RPMI8226 (cell line): ENCODE measurements around the gene RSRC1.
A peak's percentile ranks its signal among the peaks of the same experiment; 100 is the strongest.
"Not testable (repeated sequence)": the region's sequence is repeated elsewhere in the genome, so short reads cannot be mapped to it uniquely, and the experiment has no call there.

Source experiments
- DNase-seq: peaks from one replicate; pipeline ENCODE4 v3.0.0-alpha.2; 2015

Gene RSRC1

DNA sequence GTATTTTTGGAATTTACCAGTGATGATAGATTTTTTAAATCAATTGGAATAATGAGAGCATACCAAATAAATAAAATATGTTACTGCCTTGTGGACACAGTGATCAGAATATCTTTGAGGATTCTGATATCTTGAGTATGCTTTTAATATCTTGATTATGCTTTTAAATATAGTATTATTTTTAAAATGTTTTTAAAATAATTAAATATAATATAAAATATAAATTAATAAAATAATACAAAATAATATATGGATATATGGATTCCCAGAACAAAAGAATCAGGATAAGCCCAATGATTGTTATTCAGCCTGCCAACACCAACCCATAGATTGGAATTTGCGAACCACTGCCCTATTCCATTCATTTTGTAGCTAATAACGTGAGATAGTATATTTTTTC lies 369.2 kb downstream of the RSRC1 start:
- no peak for DNase-seq

DNA sequence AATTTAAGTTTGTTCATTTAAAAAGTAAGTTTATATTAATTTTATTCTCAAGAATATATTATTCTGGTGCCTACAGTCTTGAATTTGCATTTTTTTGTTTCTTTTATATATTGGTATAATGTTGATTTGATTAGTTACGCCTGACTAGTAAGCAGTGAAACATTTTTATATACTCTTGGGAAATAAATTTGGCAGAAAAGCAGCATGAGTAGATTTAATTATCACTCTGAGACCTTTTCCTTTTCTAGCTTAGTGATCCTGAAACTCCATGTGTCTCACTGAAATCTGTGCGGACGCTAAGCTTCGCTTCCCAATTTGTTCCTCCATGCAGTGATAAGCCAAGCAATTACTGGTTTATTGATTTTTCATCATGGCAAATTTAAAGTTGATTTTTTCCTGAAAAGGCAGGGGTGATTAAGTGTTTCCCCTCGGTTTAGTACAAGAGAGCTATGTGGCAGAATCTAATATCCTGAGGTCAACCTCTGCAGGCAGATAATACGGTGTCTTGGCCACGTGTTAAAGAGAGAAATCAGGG lies 373.9 kb downstream of the RSRC1 start:
- no peak for DNase-seq

DNA sequence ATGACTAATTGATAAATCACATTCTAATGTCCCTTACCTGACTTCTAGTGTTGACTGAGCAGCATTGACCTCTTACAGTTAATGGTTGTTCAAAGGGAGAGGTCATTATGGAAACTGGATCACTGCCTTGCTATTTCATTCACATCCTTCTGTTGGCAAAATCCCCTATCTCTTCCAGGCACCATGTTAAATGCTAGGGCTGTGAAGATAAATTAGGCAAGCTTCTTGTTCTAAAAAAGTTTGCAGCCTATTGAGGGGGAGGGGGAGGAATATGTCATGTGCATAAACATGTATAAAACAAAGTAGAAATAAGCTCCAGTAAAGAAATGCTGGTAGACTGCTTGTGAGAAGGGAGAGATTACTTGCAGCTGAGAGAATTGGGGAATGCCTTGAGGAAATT lies 376.3 kb downstream of the RSRC1 start:
- no peak for DNase-seq

DNA sequence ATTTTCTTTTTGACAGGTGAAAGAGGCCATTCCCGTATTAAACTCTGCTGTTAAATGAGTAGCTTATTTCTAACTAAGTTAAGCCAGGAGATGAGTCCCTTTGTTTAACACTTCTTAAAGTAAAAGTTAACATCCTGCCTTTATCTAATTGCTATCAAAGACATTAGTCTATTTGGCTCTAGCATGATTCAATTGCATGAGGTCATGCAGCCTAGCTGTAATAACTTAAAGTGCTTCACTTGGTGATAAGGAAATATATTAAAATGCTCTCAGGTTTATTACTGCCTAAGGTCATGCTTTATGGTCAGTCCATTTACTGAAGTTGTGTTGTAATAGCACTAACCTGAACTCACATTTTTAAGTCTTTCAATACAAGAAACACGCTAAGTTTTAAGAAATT lies 378.8 kb downstream of the RSRC1 start:
- DNase-seq: no peak

DNA sequence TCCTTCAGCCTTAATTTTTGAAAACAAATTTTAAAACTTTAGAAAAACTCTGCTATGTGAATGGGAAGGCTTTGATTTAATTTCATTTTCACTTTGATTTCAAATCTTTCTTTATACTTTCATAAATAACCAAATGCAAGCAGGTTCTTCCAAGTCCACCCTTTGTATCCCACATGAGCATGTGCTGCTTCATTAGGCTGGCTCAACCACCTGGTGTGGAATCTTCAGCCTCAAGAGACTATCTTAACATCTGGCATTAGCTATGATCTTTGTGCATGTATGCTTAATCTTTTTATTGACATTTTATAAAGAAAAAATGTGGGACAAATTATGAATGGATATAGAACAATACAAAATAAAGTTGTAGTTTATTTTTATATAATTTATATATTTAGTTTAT lies 379.3 kb downstream of the RSRC1 start:
- DNase-seq: no peak

DNA sequence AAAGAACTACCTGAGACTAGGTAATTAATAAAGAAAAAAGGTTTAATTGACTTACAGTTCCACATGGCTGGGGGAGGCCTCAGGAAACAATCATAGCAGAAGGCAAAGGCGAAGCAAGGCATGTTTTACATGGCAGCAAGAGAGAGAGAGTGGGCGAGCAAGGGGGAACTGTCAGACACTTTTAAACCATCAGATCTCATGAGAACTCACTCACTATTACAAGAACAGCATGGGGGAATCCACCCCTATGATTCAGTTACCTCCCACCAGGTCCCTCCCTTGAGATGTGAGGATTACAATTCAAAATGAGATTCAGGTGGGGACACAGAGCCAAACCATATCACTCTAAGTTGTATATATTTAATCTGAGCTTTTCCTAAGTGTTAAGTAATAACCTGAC lies 382.1 kb downstream of the RSRC1 start:
- no peak for DNase-seq

DNA sequence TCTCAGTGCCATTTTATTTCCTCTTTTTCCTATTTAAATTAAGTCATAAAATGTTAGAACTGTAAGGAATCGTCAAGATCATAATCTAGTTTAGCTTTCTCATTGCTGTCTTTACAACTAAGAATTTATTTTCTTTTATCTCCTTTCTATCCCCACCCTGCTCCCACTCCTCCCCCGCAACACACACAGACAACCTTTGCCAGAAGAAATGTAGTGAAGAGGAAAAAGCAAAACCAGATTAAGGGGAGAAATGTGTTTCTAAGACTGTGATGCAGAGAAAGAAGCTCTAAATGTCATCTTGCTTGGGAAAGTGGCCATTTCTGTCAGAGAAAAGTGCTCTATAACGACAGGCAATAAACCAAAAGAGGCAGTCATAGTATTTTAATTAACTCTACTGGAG lies 382.8 kb downstream of the RSRC1 start:
- DNase-seq: no peak

DNA sequence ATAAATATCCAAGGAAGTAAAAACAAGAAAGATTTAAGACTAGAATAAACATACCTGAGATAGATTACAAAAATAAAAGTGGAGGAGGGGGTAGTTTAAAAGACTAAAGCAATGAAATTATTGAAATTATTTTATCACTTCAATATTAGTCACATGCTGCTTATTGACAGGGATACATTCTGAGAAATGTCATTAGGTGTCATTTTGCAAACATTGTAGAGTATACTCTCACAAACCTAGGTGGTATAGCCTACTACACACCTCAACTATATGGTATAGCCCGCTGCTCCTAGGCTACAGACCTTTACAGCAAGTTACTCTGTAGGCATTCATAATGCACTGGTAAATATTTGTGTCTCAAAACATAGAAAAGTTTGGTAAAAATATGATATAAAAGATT lies 384.0 kb downstream of the RSRC1 start:
- no peak for DNase-seq

DNA sequence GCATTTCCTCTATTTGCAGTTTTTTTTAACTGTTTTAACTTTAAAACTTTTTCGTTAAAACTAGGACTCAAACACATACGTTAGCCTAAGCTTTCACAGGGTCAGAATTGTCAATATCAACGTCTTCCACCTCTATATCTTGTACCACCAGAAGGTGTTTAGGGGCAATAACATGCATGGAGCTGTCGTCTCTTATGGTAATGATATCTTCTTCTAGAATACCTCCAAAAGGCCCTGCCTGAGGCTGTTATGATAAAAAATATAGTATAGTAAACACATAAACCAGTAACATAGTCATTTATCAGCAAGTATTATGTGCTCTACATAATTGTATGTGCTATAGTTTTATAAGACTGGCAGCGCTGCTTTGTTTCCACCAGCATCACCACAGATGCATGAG lies 384.8 kb downstream of the RSRC1 start:
- no peak for DNase-seq

DNA sequence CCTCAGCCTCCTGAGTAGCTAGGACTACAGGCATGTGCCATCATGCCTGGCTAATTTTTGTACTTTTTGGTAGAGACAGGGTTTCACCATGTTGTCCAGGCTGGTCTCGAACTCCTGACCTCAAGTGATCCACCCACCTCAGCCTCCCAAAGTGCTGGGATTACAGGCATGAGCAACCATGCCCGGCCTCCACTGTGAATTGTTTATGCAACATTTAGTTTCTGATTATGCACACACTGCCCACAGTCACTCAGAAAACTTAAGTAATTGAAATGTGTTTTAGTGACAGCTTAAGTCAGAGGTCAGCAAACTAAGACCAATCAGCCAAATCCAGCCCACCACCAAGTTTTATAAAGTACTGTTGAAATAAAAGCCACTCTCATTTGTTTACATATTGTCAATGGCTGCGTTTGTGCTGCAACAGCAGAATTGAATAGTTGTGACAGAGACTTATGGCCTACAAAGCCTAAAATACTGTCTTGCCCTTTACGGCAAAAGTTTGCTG lies 385.6 kb downstream of the RSRC1 start:
- not testable (repeated sequence) for DNase-seq

DNA sequence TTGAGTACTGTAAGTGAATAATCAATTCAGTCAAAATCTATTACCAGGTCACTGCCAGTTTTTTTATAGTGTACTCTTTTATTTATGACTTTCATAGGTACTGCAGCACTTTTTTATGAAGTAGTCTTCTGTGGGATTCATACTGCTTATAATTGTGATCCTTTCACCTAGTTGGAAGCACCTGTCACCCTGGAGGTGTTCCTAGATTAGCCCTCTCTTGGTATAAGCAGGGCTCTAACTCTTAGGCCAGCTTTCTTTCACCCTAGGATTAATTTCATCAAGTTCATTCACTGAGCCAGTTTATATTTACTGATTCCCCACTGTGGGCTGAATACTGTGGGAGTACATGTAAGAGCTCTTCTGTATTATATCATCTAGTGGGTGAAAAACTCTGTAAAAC lies 395.2 kb downstream of the RSRC1 start:
- DNase-seq: no peak

DNA sequence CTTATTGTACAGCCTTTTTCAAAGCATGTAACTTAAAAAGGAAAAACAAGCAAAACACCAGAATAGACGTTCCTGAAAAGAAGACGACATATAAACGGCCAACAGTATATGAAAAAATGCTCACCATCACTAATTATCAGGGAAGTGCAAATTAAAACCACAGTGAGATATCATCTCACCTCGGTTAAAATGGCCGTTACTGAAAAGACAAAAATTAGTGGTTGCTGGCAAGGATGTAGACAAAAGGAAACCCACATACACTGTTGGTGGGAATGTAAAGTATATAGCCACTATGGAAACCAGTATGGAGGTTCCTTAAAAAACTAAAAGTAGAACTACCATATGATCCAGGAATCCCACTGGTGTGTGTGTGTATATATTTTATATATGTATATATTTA lies 396.6 kb downstream of the RSRC1 start:
- no peak for DNase-seq

DNA sequence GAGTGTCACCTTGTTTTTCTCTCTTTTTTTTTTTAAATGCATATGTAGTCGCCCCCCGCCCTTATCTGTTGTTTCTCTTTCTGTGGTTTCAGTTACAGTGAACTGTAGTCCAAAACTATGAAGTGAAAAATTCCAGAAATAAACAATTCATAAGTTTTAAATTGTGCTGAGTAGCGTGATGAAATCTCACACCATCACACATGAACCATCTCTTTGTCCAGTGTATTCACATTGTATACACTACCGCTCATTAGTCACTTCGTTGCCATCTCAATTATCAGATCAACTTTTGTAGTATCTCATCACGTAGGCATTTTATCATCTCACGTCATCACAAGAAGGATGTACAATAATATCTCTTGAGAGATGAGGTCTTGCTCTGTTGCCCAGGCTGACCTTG lies 398.6 kb downstream of the RSRC1 start:
- no peak for DNase-seq

DNA sequence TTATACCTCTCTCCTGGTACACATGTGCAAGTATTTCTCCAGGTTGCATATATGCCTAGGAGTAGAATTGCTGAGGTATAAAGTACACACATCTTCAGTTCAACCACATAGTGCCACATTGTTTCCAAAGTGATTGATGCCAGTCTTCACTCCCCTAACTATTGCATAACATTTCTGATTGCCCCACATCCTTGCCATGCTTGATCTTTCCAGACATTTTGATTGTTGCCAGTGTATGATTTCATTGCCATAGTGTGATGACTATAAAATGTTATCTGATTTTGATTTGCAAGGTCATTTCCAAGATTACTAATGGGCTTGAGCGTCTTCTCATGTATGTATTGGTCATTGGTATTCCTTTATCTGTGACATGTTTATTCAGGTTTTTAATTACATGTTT lies 400.0 kb downstream of the RSRC1 start:
- DNase-seq: no peak

DNA sequence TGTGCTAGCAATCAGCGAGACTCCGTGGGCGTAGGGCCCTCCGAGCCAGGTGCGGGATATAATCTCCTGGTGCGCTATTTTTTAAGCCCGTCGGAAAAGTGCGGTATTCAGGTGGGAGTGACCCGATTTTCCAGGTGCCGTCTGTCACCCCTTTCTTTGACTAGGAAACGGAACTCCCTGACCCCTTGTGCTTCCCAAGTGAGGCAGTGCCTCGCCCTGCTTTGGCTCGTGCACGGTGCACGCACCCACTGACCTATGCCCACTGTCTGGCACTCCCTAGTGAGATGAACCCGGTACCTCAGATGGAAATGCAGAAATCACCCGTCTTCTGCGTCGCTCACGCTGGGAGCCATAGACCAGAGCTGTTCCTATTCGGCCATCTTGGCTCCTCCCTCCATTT lies 406.8 kb downstream of the RSRC1 start:
- not testable (repeated sequence) for DNase-seq

DNA sequence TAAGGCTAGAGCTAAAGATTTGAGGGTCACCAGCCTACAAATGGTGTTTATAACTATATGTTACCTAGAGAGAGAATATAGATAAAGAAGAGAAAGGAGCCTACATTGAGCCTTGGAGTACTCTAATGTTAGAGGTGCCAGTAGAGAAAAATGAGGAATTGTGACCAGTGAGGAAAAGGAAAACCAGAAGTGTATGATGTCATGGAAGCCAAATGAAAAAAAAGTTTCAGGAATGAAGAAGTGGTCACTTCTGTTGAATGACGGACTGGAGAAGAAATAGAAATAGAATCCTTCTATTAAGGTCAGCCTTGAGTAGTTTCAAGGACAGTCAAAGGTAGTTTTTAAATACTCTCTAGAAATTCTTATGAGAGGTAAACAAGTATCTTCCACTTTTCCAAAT lies 409.9 kb downstream of the RSRC1 start:
- no peak for DNase-seq

DNA sequence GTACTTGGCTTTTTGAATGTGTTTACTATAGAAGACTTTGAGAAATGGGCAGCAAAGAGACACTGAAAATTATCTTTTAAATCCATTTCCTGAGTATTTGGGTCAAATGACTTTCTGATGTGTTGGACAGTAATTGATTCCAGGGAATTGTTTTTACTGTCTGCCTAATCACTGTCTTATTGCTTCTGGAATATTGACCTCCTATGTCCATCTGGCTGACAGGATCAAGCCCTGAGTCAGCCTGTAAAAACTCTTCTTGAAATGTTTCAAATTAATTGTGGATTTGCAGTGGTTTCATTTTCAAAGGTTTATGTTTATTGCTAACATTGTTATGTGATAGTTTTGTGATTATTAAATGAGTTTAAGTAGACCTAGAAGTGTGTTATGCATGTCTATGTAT lies 410.5 kb downstream of the RSRC1 start:
- no peak for DNase-seq

DNA sequence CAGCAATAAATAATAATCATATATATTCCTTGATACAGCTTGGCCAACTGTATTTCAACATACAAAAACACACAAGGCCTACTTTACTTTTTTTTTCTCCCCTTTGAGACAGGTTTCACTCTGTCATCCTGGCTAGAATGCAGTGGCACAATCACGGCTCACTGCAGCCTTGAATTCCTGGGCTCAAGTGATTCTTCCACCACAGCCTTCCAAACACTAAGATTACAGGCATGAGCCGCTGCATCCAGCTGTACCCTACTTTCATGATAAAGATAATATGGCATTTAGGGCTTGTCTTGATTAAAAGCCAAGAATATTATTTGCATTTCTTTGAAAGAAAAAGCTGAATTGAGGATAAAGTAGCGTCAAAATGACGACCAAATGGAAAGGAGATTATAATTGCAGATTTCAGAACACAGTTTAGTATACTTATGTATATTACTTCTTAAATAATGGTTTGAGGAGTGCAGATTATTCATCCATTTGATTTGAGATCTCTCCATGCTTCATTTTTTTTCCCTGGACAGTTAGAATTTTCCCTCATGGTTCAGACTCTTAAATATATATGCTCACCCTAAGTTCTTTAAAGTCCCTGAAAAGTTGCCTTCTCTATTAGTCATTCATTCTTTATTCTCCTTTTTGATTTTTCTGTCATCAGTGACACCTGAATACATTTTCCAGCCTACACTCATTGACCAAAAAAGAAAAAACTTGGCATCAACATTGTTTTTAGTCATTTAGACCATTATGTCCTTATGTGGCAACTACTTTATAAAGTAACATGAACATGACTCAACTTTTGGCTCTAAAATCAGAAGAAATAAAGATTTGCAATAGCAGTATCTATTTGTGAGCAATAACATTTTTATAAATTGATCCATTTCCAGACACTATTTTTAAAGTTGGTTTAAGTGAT lies 412.6 kb downstream of the RSRC1 start:
- DNase-seq: no peak

DNA sequence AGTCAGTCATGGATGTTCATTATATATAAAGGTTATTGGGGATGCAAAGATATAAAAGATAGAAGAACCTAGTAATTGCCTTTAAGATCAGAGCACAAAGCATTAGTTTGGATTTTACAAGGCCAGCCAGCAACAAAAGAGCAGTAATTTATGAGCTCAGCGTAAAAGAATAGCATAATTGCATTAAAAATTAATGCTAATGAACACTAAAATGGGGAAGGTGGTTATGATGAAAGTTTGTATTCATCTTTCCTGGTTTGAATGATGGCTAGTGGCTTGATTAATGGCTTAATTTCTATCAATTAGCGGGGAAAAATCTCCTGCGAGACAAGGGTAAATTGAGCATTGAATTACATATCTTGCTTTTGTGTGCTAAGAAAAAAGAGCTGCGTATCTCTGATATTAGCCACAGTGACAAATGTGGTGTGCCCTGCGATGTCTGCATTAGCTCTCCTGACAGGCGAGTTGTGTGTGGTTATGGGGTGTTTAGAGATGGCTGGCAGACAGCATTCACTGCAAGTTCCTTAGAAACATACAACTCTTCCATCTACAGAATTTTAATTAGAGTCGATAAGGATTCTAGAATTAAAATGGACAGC lies 418.3 kb downstream of the RSRC1 start:
- DNase-seq: no peak

DNA sequence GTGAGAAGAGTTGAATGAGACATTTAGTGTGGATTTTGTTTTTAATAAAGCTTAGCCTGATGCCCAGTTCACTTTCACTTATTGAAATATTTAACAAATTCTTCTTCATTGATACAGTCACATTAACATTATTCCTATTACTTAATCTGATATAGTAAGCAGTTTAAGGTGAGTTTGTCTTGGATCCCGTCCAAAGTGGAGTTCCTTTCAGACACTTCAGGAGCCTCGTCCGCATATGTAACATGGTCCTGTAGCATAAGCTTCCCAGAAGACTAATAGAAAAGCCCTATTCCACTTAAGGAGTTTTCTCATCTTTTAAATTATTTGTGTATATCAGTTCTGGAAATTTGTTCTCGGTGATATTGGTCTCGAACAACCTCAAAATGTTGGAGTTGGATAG lies 421.4 kb downstream of the RSRC1 start:
- no peak for DNase-seq

DNA sequence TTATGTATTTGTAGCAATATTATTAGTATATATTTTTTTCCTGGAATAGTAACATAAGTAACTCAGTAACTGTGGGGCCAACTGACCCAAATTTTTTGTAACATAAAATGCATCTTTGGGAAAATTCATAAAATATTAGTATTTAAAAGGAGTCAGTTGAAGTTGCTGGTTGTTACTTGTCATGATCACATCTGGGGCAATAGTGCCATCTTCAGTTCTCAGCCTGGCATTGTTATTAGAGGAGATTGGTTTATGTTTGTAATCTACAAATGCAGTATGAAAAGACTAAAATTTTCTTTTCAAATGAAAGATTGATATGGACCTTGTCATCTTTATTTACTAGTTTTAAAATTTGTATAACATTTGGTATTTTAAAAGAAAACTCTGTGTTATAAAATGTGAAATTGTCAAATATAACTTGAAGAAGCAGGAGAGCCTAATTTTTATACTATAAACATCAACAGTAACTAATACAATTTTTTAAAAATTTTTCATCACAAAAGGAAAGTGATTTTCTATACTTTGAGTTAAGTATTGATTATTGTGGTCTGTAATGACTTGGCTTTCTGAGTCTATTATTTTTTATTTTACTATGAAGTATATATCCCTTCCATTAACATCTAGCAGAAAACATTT lies 422.3 kb downstream of the RSRC1 start:
- peak; percentile 50 for DNase-seq

DNA sequence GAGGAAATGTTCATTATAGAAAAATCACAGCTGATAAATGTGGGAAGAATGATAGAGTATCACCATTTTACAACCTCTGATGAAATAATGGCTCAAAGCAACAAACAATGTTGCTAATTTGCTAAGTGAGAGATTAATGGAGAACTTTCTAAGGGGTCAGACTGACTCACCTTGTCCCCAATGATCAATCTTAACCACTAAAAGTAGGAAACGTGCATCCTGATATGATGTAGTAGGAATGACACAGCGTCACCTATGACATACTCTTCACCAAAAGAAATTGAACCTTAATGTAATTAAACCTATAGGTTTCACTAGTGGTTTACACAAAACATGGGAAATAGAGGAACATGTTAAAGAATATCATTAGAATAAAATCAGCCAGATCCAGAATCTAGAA lies 426.0 kb downstream of the RSRC1 start:
- DNase-seq: no peak

DNA sequence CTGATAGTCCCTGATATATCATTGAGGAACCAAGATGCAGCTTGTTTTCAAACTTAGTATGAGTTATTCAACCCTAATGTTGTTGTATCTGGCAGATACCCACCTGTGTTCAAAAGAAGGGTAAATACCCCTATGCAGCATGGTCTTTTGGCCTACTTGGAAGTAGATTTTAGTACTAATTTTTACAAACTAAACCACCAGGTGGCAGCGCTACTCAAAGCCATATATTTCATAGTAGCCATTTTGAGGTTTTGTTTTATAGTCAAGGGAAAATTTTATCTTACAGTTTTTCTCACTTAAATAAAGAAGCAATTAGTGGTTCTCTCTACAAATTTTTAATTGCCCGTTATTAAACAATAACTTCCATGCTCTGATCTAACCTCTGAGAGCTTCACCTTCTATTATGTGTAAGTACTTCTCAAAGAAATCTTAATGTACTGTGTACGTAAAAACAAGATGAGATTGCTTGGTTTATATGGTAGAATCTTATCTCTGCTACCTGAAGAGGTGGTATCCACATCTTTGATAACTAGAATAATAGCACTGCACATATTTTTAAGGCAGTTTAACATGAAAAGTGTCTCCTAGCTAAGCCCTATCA lies 429.6 kb downstream of the RSRC1 start:
- DNase-seq: peak; percentile 73
